Activated CD4-positive, CD25-positive, alpha-beta regulatory T cell (primary cell): ENCODE results near the gene KANK4.

Source experiments
- DNase-seq, 4 experiments: peaks; one replicate each; lab custom pipeline; 2025; lab: John Stamatoyannopoulos, UW

The KANK4 gene

DNA sequence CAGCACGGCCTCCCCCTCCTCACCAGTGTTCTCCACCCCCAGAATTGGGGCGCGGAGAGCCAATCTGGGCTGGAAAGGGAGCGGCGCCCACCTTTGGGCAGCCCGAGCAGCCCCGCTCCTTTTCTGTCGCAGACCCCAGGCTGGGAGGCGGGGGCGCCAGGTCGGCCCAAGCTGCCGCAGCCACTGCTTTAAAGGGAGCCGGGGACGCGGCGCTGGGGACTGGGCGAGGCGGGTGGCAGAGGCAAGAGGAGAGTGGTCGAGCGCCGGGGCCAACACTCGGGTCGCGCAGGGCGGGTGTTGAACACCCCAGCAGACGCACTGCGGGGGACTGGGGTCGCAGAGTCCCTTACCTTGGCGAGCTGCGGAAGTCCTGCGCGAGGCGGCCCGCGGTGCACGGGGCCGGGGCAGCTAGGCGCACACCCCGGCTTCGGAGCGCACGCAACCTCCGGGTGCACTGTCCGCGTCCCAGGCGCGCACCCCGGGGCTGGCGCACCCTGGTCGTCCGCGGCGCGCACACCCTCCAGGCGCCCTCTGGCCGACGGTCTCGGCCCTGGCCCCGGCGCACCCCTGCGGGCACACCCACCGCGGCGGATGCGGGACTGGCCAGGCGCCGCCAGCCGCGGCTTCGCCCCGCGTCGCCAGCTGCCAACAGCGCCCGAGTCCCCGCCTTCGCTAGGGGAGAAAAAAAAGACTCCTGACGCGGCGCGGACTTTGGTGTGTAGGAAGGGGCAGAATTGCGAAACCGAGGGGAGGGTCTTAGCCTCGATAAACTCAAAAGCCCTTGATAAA is at the start of gene KANK4:
Gene KANK4 (minus strand): TSS at position 679 of the 789 bp plus-strand sequence. CDS start 37,870 bp downstream, outside the sequence.
- DNase-seq: no peak

DNA sequence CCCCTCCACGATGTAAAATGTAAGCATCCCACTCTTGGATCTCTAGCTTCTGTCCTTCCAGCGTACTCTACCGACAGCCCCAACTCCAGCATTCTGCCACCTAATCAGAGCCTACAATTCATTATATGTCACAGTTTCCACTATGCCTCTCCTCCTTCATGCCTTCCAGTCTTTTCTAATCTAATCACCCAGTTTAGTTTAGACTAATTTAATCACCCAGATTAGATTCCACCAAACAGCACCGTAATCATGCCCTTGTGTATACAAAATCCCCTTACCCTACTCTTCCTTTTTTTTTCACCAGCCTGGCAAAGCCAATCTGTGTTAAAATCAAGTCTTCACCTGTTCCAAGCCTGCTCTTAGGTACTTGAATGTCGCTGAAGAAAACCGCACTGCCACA is 49.8 kb upstream of the KANK4 start:
- DNase-seq: no peak

DNA sequence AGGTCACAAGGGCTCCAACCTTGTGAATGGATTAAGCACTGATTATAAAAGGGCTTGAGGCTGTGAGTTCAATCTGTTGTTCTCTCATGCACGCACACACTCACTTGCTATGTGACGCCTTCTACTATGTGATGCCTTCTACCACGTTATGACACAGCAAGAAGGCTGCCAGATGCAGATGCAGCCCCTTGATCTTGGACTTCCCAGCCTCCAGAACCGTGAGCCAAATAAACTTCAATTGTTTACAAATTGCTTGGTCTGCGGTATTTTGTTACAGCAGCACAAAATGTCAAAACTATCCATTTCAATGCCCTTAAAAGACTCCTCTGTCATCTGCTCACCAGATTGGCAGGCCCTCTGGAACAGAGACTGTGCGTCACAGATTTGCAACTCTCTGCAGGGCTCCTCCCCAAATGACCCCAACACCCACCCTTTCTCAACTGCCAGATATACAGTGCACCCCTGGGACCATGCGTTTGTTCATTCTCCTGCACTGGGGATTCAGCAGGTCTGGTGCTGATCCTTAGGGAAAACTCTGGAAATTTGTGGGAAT is 47.8 kb upstream of the KANK4 start:
- no peak for DNase-seq

DNA sequence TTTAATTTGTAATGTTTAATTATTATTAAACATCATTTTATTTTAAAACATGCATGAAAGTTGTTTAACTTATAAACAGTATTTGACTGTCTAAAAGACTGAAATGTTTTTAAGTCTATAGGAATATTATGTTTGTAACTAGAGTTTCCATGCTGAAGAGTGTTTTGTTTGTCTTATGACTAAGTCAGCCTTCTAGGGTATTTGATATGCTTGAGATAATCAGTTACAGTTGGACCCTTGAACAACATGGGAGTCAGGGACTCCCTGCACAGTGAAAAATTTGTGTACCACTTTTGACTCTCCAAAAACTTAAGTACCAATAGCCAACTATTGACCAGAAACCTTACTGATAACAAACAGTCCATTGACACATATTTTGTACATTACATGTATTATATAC is 45.5 kb upstream of the KANK4 start:
- no peak for DNase-seq

DNA sequence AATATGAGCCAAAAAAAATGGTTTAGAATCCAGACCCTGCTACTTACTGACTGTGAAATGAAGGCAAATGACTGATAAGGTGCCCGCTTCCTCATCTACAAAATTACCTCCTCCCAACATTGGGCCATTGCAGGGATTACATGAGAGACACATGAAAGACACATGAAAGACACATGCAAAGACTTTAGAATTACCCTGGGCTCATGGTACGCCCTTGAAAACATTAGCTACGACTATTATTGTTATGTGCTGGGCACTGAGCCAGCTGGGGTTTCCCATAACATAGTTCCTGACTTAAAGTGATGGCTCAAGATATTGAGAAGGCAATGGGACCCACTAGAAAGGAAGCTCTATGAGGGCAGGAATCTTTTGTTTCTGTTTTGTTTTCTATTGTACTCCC is 43.7 kb upstream of the KANK4 start:
- DNase-seq: no peak

GRCh38 chr1:62362061-62362917 is 43.1 kb upstream of the KANK4 start:
- no peak for DNase-seq

- DNase-seq: no peak
Measured at GRCh38 chr1:62361431-62361830, 42.2 kb upstream of the KANK4 start.

DNA sequence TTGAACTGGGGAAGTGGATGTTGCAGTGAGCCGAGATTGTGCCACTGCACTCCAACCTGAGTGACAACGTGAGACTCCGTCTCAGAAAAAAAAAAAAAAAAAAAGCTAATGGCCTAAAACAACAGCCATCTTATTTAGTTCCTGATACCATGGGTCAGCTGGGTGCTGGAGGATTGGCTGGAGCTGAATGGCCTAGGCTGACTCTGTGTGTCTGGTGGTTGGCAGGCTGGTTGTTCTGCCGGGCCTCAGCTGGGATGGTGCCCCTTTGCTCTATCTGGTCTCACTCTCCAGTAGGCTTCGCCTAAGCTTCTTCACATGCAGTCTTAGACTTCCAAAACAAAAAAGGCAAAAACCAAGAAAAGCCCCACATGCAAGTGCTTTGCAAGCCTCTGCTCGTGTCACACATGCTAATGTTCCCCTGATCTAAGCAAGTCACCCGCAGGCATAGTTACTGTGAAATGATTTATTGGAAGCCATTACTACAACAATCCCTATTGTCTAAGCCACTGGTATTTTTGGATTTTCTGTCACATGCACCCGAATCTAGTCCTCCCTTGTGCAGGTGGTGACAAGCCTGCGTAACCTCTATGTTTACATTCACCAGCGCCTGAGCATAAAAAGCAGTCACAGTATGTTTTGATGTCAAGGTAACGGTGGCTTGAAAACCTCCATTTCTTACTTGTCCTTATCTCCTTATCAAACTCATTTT is 39.6 kb upstream of the KANK4 start:
- DNase-seq: no peak

DNA sequence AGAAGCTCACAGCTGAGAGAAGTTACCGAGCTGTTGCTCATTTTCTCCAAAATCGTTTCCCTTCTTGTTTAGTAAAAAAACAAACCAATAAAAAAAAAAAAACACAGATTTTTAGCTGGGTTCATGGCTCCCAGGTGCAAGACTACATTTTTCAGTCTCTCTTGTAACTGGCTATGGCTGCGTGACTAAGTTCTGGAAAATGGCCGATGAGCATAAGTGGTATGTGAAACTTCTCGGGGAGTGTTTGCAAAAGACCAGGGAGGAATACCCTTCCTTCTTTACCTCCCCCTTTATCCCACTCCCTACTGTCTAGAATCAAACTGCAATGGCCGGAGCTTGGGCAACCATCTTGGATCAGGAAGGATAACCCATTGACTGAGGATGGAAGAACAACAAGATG is 38.7 kb upstream of the KANK4 start:
- DNase-seq: no peak

DNA sequence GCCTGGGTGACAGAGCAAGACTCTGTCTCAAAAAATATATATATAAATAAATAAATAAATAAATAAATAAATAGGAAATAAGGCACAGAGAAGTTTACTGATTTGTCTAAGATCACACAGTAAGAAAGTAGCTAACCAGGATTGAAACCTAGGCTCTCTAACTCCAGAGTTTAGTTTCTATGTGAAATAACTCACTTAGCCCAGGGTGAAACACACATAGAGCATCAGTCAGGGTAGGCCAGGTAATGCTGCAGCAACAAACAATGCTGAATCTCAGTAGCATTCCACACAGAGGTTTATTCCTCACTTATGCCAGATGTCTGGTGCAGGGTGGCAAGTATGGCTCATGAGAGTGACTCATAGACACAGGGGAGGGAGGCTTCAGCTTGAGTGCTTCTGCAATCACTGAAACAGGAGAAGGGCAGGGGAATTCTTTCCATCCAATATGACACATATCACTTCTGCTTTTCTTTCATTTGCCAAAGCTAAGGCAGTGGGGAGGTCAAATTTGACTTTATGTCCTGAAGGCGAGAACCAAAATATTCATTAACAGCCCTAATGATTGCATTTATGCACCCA is 37.1 kb upstream of the KANK4 start:
- no peak for DNase-seq

DNA sequence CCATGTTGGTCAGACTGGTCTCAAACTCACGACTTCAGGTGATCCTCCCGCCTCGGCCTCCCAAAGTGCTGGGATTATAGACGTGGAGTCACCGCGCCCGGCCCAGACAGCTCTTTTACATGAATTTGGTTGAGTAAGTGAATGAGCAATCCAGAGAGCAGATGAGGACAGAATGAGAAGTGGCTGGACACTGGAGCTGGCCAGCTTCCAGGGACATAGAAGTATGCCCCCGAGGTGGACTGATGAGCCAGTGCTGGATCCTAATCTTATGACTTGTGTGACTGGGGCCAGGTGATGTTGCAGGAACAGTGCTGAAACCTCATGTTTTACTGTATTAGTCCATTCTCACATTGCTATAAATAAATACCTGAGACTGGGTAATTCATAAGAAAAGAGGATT is 35.9 kb upstream of the KANK4 start:
- no peak for DNase-seq

DNA sequence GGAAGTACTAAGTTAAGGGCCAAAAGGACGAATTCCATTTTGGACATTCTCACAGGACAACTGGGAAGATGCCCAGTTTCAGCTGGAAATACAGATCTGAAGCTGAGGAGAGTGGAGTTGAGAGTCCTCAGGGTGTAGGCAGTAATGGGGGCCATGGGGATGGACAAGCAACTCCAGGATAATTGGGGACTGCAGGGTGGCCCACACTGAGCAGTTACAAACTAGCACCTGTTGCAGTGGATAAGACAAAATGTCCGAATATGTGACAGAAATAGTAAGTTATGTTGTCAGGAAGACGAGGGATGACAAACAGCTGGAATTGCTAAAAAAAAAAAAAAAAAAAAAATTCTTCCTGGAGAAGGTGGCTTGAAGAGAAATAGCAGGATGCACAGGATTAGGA is 34.6 kb upstream of the KANK4 start:
- DNase-seq: no peak

- DNase-seq: no peak
Measured at GRCh38 chr1:62352387-62352786, 33.2 kb upstream of the KANK4 start.

GRCh38 chr1:62349470-62350233 is 30.4 kb upstream of the KANK4 start:
- DNase-seq: no peak

GRCh38 chr1:62346886-62347285 is 27.7 kb upstream of the KANK4 start:
- no peak for DNase-seq

DNA sequence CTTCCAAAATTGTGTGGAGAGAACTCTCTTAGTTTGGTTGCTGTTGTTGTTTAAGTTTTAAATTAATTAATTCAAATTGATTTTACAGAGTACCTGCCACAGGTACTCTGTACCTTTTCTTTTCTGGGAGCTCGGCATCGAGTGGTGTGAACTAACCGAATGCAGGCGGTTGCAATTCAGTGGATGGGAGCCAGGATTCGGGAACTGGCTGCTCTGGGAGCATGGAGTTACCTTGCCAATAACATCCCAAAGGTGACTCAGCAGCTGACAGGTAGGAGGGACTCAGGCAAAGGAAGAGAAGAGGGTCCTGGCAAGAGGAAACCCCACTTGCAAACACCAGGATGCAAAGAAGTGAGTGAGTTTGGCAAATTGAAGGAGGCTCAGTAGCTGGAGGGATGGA is 24.7 kb upstream of the KANK4 start:
- no peak for DNase-seq

DNA sequence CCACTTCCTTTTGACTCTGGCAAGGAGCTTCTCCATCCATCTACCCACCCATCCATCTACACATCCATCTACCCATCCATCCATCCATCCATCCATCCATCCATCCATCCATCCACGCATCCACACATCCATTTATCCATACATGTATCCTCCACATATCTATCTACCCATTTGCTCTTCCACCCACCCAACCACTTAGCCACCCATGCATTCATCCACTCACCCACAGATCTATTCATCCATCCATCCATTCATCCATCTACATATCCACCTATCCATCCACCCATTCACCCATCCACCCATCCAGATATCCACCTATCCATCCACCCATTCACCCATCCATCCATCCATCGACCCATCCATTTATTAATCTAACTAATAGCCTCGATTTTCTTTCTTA is 23.0 kb upstream of the KANK4 start:
- DNase-seq: no peak

- no peak for DNase-seq
Measured at GRCh38 chr1:62341615-62342014, 22.4 kb upstream of the KANK4 start.

DNA sequence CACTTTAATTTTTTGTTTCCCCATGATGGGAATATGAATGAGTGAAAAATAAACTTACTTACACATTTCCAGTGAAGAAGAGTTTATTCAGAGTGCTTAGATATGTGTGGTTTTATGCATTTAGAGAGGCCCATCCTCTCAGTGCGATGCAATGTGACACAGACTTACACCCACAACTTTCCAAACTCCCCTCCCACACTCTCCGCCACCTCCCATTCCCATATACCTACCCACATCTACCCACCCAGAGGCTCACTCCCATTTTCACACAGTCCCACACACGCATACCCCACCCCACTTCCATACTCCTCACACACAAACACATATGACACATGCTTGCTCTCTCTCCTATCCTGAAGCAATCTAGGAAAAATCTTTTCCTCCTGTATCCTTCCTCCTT is 21.9 kb upstream of the KANK4 start:
- DNase-seq: no peak

GRCh38 chr1:62337706-62338631 is 18.7 kb upstream of the KANK4 start:
- DNase-seq: no peak
